GM23338 (cell line): Measurements from ENCODE around the gene CTNNA3. TPM values are rescaled to one million over a fixed set of nuclear protein-coding genes. Genes with fewer than 3 reads are reported as not detected.
"Not testable (repeated sequence)": the region's sequence is repeated elsewhere in the genome, so short reads cannot be mapped to it uniquely, and the experiment has no call there.

ENCODE experiments used
- ATAC-seq: fragments of 200-7000 bp; cut with Tn5 transposase; 3 replicates; pipeline ENCODE4 v1.9.1; 2020
- DNase-seq: peaks from one replicate; pipeline ENCODE4 v3.0.0-alpha.2; 2015; ENCODE audit warnings: low spot score
- H2AFZ ChIP-seq: fragments of 200-600 bp; sonication (generic); 2 replicates; pipeline ENCODE4 v1.8.0; 2016; ENCODE audit warnings: antibody characterized with exemption, mild to moderate bottlenecking, moderate library complexity
- H3F3A ChIP-seq: fragments of 200-600 bp; sonication (generic); replicated peaks from 2 replicates; pipeline ENCODE4 v1.8.0; 2017; ENCODE audit warnings: antibody characterized with exemption, mixed run types, low read depth
- H3K27ac ChIP-seq: fragments of 200-600 bp; sonication (generic); 2 replicates; pipeline ENCODE4 v1.6.1; 2016; ENCODE audit warnings: low read depth
- H3K27me3 ChIP-seq: fragments of 200-600 bp; sonication (generic); 2 replicates; pipeline ENCODE4 v1.8.0; 2016; ENCODE audit warnings: mild to moderate bottlenecking, mixed run types, moderate library complexity; ENCODE audit not compliant: insufficient read depth
- H3K36me3 ChIP-seq: fragments of 200-600 bp; sonication (generic); 2 replicates; pipeline ENCODE4 v1.8.0; 2016; ENCODE audit warnings: mild to moderate bottlenecking; ENCODE audit not compliant: insufficient read depth
- H3K4me1 ChIP-seq: fragments of 200-600 bp; sonication (generic); 2 replicates; pipeline ENCODE4 v1.8.0; 2016; ENCODE audit warnings: mild to moderate bottlenecking, moderate library complexity; ENCODE audit not compliant: insufficient read depth
- H3K4me2 ChIP-seq: fragments of 200-600 bp; sonication (generic); 2 replicates; pipeline ENCODE4 v1.7.1; 2017; ENCODE audit warnings: mixed run types
- H3K4me3 ChIP-seq: fragments of 200-600 bp; sonication (generic); 2 replicates; pipeline ENCODE4 v1.6.1; 2016; ENCODE audit warnings: mixed run types
- H3K79me2 ChIP-seq: fragments of 200-600 bp; sonication (generic); replicated peaks from 2 replicates; pipeline ENCODE4 v1.8.0; 2017; ENCODE audit warnings: mild to moderate bottlenecking; ENCODE audit not compliant: insufficient read depth
- H3K9me2 ChIP-seq: fragments of 200-600 bp; sonication (generic); 2 replicates; pipeline ENCODE4 v1.8.0; 2017; ENCODE audit not compliant: insufficient read depth
- H4K20me1 ChIP-seq: fragments of 200-600 bp; sonication (generic); replicated peaks from 2 replicates; pipeline ENCODE4 v1.8.0; 2017; ENCODE audit warnings: mild to moderate bottlenecking; ENCODE audit not compliant: insufficient read depth
- H3K27ac Mint-ChIP-seq: 2 replicates; pipeline ENCODE4 v1.8.0; 2020; ENCODE audit warnings: inconsistent platforms, mild to moderate bottlenecking, moderate library complexity, mixed read lengths
- H3K27me3 Mint-ChIP-seq: 3 replicates; pipeline ENCODE4 v1.8.0; 2022; ENCODE audit warnings: low read depth, mild to moderate bottlenecking, moderate library complexity, mixed read lengths, inconsistent platforms; ENCODE audit not compliant: insufficient read depth, poor library complexity
- H3K36me3 Mint-ChIP-seq: 3 replicates; pipeline ENCODE4 v1.8.0; 2021; ENCODE audit warnings: low read depth, mild to moderate bottlenecking, inconsistent platforms, moderate library complexity, mixed read lengths
- H3K4me1 Mint-ChIP-seq: 3 replicates; pipeline ENCODE4 v1.8.0; 2020; ENCODE audit warnings: mild to moderate bottlenecking, inconsistent platforms, mixed read lengths
- H3K4me3 Mint-ChIP-seq: 3 replicates; pipeline ENCODE4 v1.8.0; 2021; ENCODE audit warnings: moderate library complexity, mild to moderate bottlenecking, inconsistent platforms, mixed read lengths
- H3K9me3 Mint-ChIP-seq: 3 replicates; pipeline ENCODE4 v1.8.0; 2020; ENCODE audit warnings: moderate library complexity, mild to moderate bottlenecking, inconsistent platforms, mixed read lengths
- CTCF ChIP-seq, 2 experiments: fragments of 200-600 bp in 1 of 2; sonication (generic) in 1 of 2; conservative IDR thresholded peaks; 2 replicates each; pipeline versions ENCODE4 v1.5.1 to v1.6.1; 2016 to 2017; ENCODE audit warnings: antibody characterized with exemption in 2 of 2, low read depth in 2 of 2, mild to moderate bottlenecking in 2 of 2, moderate library complexity in 1 of 2
- JUNB ChIP-seq: IDR thresholded peaks from one replicate; pipeline ENCODE4 v1.6.1; 2016; ENCODE audit warnings: antibody characterized with exemption; ENCODE audit not compliant: unreplicated experiment
- ZNF114 ChIP-seq: fragments of 250-450 bp; sonication (Bioruptor Pico); IDR thresholded peaks from 2 replicates; pipeline ENCODE4 v1.5.0; 2020; ENCODE audit warnings: mild to moderate bottlenecking, moderate library complexity
- polyA plus RNA-seq: library from polyadenylated mRNA; unstranded; fragments of >200 nt; fragmentation: Nextera tagmentation; extraction: Ambion mirVana; gene quantifications from 2 replicates; pipeline ENCODE4 v1.2.1, GENCODE V29; 2016
- total RNA-seq: library from RNA; depleted of rRNA; stranded (reverse); fragments of >200 nt; shearing (Covaris generic); gene quantifications from 2 replicates; pipeline ENCODE4 v1.2.3, GENCODE V29; 2014
- TF ChIP-seq, protein P1 (sequence below): IDR thresholded peaks from one replicate; pipeline ENCODE4 v1.6.1; 2018; ENCODE audit warnings: antibody characterized with exemption; ENCODE audit not compliant: unreplicated experiment

Gene CTNNA3
- total and polyA plus RNA-seq, 2 experiments from 2014 or later: 0.71 to 3.3 TPM

GRCh38 chr10:67691861-67692260 lies 4.1 kb downstream of the CTNNA3 start:
- H3K4me2 ChIP-seq, H3K36me3 ChIP-seq, H3K27ac ChIP-seq, H3K27me3 Mint-ChIP-seq, H3F3A ChIP-seq, H3K4me1 ChIP-seq, DNase-seq, H3K79me2 ChIP-seq, ATAC-seq, H3K27ac Mint-ChIP-seq, H3K27me3 ChIP-seq, H3K4me3 ChIP-seq, H3K9me2 ChIP-seq, H3K4me3 Mint-ChIP-seq, H3K36me3 Mint-ChIP-seq, H4K20me1 ChIP-seq, H3K4me1 Mint-ChIP-seq, H2AFZ ChIP-seq: not testable (repeated sequence)
- H3K9me3 Mint-ChIP-seq: peaks cover 18% of the 10 kb centered on the region; the same call in 2 of the 3 replicates

GRCh38 chr10:67690540-67690939 lies 5.5 kb downstream of the CTNNA3 start:
- not testable (repeated sequence) for H3K4me3 ChIP-seq, DNase-seq, ATAC-seq, H3K4me1 Mint-ChIP-seq, H3K27ac Mint-ChIP-seq, H4K20me1 ChIP-seq, H3K4me2 ChIP-seq, H3K9me2 ChIP-seq, H3K27me3 Mint-ChIP-seq, H3K27me3 ChIP-seq, H3K27ac ChIP-seq, H3K4me1 ChIP-seq, H3F3A ChIP-seq, H3K4me3 Mint-ChIP-seq, H3K79me2 ChIP-seq, H2AFZ ChIP-seq, H3K36me3 Mint-ChIP-seq, H3K36me3 ChIP-seq
- peaks cover 22% of the 10 kb centered on the region for H3K9me3 Mint-ChIP-seq

GRCh38 chr10:67684140-67684539 lies 11.9 kb downstream of the CTNNA3 start:
- not testable (repeated sequence) for H3K79me2 ChIP-seq, H3K9me2 ChIP-seq, H3K4me2 ChIP-seq, H3K4me3 ChIP-seq, H3F3A ChIP-seq, H3K27ac Mint-ChIP-seq, H3K27ac ChIP-seq, H3K4me3 Mint-ChIP-seq, H3K27me3 ChIP-seq, DNase-seq, H3K36me3 ChIP-seq, H4K20me1 ChIP-seq, H3K4me1 ChIP-seq, H3K27me3 Mint-ChIP-seq, ATAC-seq, H3K4me1 Mint-ChIP-seq, H2AFZ ChIP-seq
- Mint-ChIP-seq H3K36me3 (peaks cover 18% of the 10 kb centered on the region), H3K9me3 (peaks cover 35% of the 10 kb centered on the region)

- no peak overlapping the region for H3K4me3 Mint-ChIP-seq
- Histone ChIP-seq H3K27me3 (no peaks in the 10 kb centered on the region), H3K9me2 (no peaks in the 10 kb centered on the region), H4K20me1 (no peaks in the 10 kb centered on the region), H2AFZ (no peak overlapping the region), H3K36me3 (no peaks in the 10 kb centered on the region), H3K4me2 (no peak overlapping the region), H3K27ac (no peak overlapping the region), H3K4me3 (no peak overlapping the region), H3K79me2 (no peaks in the 10 kb centered on the region), H3K4me1 (no peaks in the 10 kb centered on the region), H3F3A (no peaks in the 10 kb centered on the region)
- DNase-seq: no peak
- ATAC-seq: no peak
- H3K9me3 Mint-ChIP-seq: peaks cover 10% of the 10 kb centered on the region
- peaks cover under 1% of the 10 kb centered on the region; the same call in 1 of the 3 replicates for H3K36me3 Mint-ChIP-seq
- H3K27me3 Mint-ChIP-seq: no peaks in the 10 kb centered on the region
- peaks cover 7% of the 10 kb centered on the region; the same call in 2 of the 3 replicates for H3K4me1 Mint-ChIP-seq
- H3K27ac Mint-ChIP-seq: no peak overlapping the region
- TF ChIP-seq CTCF (conservative IDR thresholded peaks at IDR 0.05; ENCODE audit: low read depth in 2 of 2) (no peak), JUNB (no peak), ZNF114 (no peak)
- TF ChIP-seq, protein P1, sequence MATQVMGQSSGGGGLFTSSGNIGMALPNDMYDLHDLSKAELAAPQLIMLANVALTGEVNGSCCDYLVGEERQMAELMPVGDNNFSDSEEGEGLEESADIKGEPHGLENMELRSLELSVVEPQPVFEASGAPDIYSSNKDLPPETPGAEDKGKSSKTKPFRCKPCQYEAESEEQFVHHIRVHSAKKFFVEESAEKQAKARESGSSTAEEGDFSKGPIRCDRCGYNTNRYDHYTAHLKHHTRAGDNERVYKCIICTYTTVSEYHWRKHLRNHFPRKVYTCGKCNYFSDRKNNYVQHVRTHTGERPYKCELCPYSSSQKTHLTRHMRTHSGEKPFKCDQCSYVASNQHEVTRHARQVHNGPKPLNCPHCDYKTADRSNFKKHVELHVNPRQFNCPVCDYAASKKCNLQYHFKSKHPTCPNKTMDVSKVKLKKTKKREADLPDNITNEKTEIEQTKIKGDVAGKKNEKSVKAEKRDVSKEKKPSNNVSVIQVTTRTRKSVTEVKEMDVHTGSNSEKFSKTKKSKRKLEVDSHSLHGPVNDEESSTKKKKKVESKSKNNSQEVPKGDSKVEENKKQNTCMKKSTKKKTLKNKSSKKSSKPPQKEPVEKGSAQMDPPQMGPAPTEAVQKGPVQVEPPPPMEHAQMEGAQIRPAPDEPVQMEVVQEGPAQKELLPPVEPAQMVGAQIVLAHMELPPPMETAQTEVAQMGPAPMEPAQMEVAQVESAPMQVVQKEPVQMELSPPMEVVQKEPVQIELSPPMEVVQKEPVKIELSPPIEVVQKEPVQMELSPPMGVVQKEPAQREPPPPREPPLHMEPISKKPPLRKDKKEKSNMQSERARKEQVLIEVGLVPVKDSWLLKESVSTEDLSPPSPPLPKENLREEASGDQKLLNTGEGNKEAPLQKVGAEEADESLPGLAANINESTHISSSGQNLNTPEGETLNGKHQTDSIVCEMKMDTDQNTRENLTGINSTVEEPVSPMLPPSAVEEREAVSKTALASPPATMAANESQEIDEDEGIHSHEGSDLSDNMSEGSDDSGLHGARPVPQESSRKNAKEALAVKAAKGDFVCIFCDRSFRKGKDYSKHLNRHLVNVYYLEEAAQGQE: no peak
Observed at GRCh38 chr10:67678335-67678974, 17.5 kb downstream of the CTNNA3 start.
